ENCODE results near the gene PEX11B.

DNA sequence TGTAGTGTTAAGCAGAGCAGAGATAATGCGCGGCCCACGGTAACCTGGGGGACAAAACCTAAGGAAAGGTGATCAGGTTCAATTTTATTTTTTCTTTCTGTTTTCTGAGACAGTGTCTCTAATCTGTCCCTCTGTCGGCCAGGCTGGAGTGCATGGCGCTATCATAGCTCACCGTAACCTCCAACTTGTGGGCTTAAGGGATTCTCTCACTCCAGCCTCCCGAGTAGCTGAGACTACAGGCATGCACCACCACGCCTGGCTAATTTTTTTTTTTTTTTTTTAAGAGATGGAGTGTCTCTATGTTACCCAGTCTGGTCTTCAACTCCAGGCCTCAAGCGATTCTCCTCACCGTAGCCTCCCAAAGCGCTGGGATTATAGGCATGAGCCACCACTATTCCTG lies 32.1 kb downstream of the PEX11B start:
- TF ChIP-seq CTCF (IDR thresholded peaks at IDR 0.05; ENCODE audit: borderline replicate concordance, extremely low read depth, low read length, poor library complexity, severe bottlenecking) = no peak
- no peak for TF ChIP-seq EZH2 (IDR thresholded peaks at IDR 0.05; ENCODE audit: borderline replicate concordance, low read depth, low read length, severe bottlenecking)

Measured in DND-41 (cell line).